22Rv1 (cell line): Measurements from ENCODE around the gene POR.
"Not testable (repeated sequence)": the region's sequence is repeated elsewhere in the genome, so short reads cannot be mapped to it uniquely, and the experiment has no call there.

Source experiments
- H3K27ac ChIP-seq: fragments of 450-650 bp; 2 replicates; pipeline ENCODE4 v1.5.1; 2017
- ZFX ChIP-seq: fragments of 450-650 bp; IDR thresholded peaks from 2 replicates; pipeline ENCODE4 v1.6.1; 2017; ENCODE audit warnings: antibody characterized with exemption, borderline replicate concordance
- TF ChIP-seq, protein P1 (sequence below): fragments of 450-650 bp; IDR thresholded peaks from 2 replicates; pipeline ENCODE4 v1.5.1; 2017; ENCODE audit warnings: mild to moderate bottlenecking

Gene POR

DNA sequence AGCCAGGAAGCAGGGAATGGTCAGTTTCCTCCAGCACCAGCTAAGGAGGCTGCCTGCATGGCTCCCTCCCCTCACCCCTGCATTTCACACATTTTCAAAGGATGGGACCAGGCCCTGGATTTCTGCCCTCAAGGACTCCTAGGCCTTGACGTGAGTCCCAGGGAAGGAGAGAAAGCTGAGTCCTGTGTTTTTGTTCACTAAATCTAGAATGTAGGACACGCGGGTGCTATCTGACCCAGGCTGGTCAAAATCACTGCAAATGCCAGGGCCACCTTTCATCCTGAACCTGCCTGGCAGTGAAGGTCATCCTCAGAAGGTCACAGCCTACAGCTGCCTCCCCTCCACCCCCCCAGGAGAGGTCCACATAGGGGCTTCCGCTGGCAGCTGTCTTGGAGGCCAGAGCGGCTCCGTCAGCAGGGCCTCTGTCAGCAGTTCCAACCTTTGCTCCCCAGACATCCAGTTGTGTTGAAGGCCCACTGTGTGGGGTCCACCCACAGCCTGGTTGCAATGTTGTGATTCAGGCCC is 18.1 kb upstream of the POR start:
- no peak for TF ChIP-seq ZFX
- TF ChIP-seq, protein P1, sequence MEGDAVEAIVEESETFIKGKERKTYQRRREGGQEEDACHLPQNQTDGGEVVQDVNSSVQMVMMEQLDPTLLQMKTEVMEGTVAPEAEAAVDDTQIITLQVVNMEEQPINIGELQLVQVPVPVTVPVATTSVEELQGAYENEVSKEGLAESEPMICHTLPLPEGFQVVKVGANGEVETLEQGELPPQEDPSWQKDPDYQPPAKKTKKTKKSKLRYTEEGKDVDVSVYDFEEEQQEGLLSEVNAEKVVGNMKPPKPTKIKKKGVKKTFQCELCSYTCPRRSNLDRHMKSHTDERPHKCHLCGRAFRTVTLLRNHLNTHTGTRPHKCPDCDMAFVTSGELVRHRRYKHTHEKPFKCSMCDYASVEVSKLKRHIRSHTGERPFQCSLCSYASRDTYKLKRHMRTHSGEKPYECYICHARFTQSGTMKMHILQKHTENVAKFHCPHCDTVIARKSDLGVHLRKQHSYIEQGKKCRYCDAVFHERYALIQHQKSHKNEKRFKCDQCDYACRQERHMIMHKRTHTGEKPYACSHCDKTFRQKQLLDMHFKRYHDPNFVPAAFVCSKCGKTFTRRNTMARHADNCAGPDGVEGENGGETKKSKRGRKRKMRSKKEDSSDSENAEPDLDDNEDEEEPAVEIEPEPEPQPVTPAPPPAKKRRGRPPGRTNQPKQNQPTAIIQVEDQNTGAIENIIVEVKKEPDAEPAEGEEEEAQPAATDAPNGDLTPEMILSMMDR: no peak
- H3K27ac ChIP-seq: no peak overlapping the region

DNA sequence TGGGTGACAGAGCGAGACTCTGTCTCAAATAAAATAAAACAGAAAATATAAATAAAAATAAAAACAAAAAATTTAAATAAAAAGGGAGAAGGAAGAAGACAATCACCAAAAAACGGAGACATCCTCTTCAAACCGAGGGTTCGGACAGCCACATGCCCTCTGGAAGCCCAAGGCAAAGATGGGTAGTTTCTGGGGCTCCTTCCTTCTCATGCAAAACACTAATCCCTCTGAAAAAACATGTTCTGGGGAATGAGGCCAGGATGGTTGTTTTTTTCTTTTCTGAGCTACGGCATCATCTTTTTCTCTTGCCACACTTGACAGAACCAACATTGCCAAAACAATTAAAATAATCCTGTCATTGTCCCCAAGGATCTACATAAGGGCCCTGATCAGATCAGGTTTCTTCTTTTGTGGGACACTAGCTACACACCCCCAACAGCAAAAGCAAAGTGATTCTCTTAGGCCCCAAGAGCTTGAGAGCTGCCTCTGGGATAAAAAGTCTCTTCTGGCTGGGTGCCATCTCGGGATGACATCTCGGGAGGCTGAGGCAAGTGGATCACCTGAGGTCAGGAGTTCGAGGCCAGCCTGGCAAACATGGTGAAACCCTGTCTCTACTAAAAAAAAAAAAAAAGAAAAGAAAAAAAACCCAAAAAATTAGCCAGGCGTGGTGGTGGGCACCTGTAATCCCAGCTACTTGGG is 14.2 kb upstream of the POR start:
- TF ChIP-seq ZFX: no peak
- TF ChIP-seq, protein P1: no peak

DNA sequence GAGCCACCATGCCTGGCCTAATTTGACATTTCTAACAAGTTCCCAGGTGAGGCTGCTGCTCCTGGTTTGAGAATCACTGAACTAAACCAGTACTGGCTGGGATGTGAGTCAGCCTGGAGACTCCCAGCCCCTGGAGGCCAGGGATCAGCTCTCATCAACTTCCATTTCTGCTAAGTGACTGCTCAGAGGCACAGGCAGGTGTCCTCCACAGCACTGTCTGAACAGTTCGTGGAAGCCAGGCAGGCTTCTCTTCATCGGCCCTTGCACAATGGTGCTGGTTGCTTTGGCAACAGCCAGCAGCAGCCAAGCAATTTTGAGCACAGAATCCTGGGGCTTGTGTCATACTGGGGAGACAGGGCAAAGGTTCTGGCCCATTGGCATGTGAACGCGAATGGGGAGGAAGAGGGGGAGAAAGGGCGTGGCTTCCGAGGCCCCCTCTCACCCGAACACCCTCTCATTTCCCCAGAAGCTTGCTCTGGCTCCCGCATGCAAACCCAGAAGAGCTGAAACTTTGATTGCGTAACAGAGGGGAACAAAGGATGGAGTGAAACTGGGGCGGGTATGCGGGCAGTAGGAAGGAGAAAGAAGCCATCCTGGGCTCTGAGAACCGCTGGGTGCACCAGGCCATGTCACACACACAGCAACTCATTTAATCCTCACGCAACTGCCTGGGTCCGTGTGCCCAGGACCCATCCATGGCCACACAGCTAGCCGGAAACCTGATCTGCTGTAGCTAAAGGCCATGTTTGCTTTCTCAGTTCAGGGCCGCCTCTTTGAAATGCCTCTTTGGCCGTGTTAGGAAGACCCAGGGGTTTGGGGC is 9.0 kb upstream of the POR start:
- no peak overlapping the region for H3K27ac ChIP-seq
- TF ChIP-seq ZFX: no peak
- TF ChIP-seq, protein P1: no peak

More for the DNA sequence above, 14.2 kb upstream of the POR start:
- H3K27ac ChIP-seq: no peak overlapping the region

DNA sequence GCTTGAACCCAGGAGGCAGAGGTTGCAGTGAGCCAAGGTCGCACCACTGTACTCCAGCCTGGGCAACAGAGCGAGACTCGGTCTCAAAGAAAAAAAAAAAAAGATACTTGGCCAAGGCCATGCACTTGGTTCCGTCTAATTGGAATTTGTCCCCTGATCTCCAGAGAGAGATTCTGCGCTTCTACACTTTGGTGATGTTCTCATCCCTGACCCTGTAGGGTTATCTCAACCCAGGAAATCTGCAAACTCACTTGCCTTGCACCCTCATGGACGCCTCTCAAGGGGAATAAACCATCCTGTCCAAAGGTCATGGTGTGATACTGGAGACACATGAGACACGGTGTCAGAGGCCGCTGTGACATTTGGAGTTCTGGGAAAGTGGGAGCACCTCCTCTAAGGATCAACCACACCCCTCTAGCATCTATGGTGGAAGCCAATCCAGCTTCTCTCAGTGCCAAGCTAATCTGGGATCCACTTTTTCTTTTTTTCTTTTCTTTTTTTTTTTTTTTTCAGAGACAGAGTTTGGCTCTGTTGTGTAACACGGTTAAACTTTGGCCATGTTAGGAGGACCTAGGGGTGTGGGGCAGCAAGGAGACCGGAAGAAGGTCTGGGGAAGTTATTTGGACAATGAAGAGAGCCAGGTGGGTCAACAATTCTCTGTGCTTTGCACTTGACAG is 7.8 kb upstream of the POR start:
- no peak for TF ChIP-seq ZFX
- TF ChIP-seq, protein P1: no peak
- H3K27ac ChIP-seq: no peak overlapping the region

DNA sequence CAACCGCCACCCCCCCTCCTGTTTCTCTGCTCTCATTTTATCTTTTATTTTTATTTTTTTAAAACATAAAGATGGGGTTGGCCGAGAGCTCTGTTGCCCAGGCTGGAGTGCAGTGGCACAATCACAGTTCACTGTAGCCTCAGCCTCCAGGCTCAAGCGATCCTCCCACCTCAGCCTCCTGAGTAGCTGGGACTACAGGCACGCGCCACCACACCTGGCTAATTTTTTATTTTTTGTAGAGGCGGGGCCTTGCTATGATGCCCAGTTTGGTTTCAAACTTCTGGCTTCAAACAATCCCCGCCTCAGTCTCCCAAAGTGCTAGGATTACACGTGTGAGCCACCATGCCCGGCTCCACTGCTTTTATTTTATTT is 7.3 kb upstream of the POR start:
- not testable (repeated sequence) for H3K27ac ChIP-seq

DNA sequence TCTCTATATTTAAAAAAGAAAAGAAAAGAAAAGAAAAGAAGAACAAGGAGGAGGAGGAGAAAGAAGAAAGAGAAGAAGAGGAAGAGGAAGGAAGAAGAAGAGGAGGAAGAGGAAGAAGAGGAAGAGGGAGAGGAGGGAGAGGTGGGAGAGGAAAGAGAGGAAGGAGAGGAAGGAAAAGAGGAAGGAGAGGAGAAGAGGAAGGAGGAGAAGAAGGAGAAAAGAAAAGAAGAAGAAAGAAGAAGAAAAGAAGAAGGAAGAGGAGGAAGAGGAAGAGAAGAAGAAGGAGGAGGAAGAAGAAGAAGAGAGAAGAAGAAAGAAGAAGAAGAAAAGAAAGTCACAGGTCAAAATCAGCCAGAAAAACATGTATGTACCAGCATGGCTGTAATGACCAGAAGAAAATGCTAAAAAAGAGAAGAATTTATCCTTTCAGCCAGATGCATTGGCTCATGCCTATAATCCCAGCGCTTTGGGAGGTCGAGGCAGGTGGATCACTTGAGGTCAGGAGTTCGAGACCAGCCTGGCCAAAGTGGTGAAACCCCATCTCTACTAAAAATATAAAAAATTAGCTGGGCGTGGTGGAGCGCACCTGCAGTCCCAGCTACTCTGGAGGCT is 5.3 kb upstream of the POR start:
- TF ChIP-seq, protein P1: no peak
- no peak for TF ChIP-seq ZFX
- H3K27ac ChIP-seq: no peak overlapping the region

DNA sequence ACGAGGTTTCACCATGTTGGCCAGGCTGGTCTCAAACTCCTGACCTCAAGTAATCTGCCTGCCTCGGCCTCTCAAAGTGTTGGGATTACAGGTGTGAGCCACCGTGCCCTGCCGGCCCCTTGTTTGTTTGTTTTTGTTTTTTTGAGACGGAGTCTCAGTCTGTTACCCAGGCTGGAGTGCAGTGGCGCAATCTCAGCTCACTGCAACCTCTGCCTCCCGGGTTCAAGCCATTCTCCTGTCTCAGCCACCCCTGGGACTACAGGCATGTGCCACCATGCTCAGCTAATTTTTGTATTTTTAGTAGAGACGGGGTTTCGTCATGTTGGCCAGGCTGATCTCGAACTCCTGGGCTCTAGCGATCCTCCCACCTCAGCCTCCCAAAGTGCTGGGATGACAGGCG is 3.8 kb upstream of the POR start:
- H3K27ac ChIP-seq: not testable (repeated sequence)

GRCh38 chr7:75913437-75913836 is 1.5 kb upstream of the POR start:
- no peak overlapping the region for H3K27ac ChIP-seq
- no peak for TF ChIP-seq ZFX
- TF ChIP-seq, protein P1: no peak
